ENCODE results near the gene SRPK2.

DNA sequence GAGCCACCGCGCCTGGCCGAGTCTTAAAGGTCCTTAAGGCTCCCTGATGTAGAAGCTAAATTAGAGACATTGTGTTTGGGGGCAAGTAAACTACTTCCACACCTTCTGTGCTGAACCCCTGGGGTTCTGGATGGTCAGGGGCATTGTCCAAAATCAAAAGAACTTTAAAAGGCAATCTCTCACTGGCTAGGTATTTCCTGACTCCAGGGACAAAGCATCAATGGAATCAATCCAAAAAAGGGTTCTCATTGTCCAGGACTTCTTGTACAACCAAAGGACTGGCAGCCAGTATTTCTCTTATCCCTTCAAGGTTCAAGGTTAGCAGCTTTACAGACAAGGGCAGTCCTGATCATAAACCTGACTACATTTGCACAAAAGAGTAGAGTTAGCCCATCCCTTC, 24.0 kb downstream of the SRPK2 start:
- TF ChIP-seq, protein P1, sequence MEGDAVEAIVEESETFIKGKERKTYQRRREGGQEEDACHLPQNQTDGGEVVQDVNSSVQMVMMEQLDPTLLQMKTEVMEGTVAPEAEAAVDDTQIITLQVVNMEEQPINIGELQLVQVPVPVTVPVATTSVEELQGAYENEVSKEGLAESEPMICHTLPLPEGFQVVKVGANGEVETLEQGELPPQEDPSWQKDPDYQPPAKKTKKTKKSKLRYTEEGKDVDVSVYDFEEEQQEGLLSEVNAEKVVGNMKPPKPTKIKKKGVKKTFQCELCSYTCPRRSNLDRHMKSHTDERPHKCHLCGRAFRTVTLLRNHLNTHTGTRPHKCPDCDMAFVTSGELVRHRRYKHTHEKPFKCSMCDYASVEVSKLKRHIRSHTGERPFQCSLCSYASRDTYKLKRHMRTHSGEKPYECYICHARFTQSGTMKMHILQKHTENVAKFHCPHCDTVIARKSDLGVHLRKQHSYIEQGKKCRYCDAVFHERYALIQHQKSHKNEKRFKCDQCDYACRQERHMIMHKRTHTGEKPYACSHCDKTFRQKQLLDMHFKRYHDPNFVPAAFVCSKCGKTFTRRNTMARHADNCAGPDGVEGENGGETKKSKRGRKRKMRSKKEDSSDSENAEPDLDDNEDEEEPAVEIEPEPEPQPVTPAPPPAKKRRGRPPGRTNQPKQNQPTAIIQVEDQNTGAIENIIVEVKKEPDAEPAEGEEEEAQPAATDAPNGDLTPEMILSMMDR (CRISPR knock-in tag; IDR thresholded peaks at IDR 0.05): no peak
- TF ChIP-seq KAT7 (CRISPR knock-in tag; IDR thresholded peaks at IDR 0.05; ENCODE audit: borderline replicate concordance) (no peak), ZC3H4 (CRISPR knock-in tag; IDR thresholded peaks at IDR 0.05; ENCODE audit: borderline replicate concordance) (no peak), KDM2A (CRISPR knock-in tag; IDR thresholded peaks at IDR 0.05; ENCODE audit: borderline replicate concordance, low read depth) (no peak), RARG (CRISPR knock-in tag; IDR thresholded peaks at IDR 0.05; ENCODE audit: low read depth) (no peak), RNF2 (conservative IDR thresholded peaks at IDR 0.05; ENCODE audit: low read depth) (no peak), ESRRA (CRISPR knock-in tag; IDR thresholded peaks at IDR 0.05; ENCODE audit: low read depth) (no peak), MAFK (conservative IDR thresholded peaks at IDR 0.05 in 1 of 2, IDR thresholded peaks at IDR 0.05 in 1 of 2; ENCODE audit: low read length in 2 of 2) (no peak), DPF2 (CRISPR knock-in tag; IDR thresholded peaks at IDR 0.05; ENCODE audit: borderline replicate concordance, low read depth) (no peak)

Measured in HepG2 (cell line).